Measurements from ENCODE around the gene OGFOD3. TPM values are rescaled to one million over a fixed set of nuclear protein-coding genes. Genes with fewer than 3 reads are reported as not detected.

The OGFOD3 gene
- total RNA-seq, 4 donors from 2014 or later, result 12.4 to 30.1 (median 24.0) TPM

DNA sequence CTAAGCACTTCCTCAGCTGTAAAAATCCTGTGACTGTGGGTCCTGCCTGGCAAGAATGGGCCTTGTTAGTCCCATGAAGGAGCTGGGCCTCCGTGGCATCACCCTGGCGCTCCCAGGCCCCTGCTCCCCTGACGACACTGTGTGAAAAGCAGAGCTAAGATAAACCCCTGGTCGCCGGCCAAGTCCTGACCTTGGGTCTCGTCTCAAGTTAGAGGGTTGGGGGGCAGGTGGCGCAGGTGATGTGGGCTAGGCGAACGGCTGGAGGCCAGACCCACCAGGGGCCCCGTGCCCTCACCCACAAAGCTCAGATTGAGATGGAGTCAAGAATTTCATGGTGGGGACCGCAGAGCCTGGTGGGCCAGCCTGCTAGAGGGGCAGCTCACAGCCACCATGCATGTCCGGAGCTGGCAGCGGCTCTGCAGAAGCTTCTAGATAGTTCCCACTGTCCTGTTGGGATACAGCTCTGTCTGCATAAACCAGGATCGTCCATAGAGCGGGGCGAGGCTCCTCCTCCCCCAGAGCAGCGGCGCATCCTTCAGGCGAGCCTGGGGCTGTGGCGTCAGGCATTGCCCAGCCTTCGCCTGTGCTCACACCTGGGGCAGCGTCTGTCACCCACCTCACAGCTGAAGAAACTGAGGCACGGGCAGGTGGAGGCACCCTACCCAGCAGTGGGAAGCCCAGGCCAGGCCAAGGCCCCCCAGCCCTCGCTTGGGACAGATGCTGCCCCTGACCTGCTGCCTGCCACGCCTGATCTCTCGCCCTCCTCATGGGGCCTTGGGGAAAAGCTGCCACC lies 20.2 kb upstream of the OGFOD3 start:
- Histone ChIP-seq H3K4me3 (no peak overlapping the region), H3K27me3 (no peaks in the 10 kb centered on the region), H3K4me1 (peaks cover 0 to 40% (median 9%) of the 10 kb centered on the region in 4 donors), H3K27ac (no peak overlapping the region), H3K9me3 (no peaks in the 10 kb centered on the region), H3K36me3 (peaks cover 0 to 43% (median 0%) of the 10 kb centered on the region in 3 donors)
- TF ChIP-seq, protein P1, sequence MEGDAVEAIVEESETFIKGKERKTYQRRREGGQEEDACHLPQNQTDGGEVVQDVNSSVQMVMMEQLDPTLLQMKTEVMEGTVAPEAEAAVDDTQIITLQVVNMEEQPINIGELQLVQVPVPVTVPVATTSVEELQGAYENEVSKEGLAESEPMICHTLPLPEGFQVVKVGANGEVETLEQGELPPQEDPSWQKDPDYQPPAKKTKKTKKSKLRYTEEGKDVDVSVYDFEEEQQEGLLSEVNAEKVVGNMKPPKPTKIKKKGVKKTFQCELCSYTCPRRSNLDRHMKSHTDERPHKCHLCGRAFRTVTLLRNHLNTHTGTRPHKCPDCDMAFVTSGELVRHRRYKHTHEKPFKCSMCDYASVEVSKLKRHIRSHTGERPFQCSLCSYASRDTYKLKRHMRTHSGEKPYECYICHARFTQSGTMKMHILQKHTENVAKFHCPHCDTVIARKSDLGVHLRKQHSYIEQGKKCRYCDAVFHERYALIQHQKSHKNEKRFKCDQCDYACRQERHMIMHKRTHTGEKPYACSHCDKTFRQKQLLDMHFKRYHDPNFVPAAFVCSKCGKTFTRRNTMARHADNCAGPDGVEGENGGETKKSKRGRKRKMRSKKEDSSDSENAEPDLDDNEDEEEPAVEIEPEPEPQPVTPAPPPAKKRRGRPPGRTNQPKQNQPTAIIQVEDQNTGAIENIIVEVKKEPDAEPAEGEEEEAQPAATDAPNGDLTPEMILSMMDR (IDR thresholded peaks at IDR 0.05), result no peak
- TF ChIP-seq POLR2A (IDR thresholded peaks at IDR 0.05), result no peak
- DNase-seq, result no peak

DNA sequence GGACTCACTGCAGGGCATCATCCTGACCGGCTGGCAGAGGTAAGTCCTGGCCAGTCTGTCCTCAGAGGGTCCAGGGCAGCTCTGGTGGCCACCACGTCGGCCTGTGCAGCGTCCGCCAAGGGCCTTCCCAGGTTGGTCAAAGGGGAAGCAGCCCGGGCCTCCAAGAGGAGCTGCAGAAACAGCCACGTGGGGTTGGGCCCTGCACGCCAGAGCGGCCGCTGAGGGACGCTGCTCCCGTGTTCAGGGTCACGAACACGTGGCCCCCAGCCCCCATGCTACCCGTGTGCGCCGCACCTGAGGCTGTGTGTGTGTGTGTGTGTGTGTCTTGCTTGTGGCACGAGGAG lies 18.9 kb upstream of the OGFOD3 start:
- Histone ChIP-seq H3K27ac (no peak overlapping the region), H3K4me1 (peaks cover 0 to 40% (median 9%) of the 10 kb centered on the region in 4 donors), H3K27me3 (no peaks in the 10 kb centered on the region), H3K9me3 (no peaks in the 10 kb centered on the region), H3K4me3 (no peak overlapping the region), H3K36me3 (peaks cover 0 to 32% (median 0%) of the 10 kb centered on the region in 3 donors)
- TF ChIP-seq, protein P1 (IDR thresholded peaks at IDR 0.05), result no peak
- no peak for TF ChIP-seq POLR2A (IDR thresholded peaks at IDR 0.05)
- DNase-seq, result no peak

DNA sequence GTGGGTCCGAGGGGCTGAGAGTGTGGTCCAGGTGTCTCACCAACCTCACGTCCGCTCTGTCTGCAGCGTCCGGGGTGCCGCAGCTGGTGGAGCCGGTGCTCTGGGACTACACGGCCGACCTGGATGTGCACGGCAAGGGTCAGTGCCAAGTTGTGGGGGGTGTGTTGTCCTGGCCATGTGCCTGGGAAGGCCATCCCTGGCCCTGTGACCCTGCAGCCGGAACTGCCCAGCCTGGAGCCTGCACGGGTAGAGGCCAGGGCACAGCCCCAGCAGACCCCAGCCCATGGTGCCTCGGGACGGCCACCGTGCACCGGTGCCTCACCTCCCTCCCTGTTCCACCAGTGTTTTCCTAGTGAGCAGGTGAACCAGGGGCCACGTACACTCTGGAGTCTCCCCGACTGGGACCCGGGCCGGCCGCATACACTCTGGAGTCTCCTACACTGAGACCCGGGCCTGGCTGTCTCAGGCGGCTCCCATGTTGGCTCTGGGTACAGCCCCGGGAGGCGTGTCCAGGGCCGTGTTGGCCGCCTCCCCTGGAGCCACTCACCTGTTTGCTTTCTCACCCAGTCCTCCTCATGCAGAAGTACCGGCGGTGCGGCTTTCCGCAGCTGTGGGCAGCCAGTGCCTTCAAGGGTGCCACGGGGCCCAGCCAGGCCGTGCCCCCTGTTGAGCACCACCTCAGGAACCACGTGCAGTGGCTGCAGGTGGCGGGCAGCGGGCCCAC lies 18.4 kb upstream of the OGFOD3 start:
- H3K27ac ChIP-seq, result no peak overlapping the region
- DNase-seq, result no peak
- no peaks in the 10 kb centered on the region for H3K9me3 ChIP-seq
- no peaks in the 10 kb centered on the region for H3K27me3 ChIP-seq
- H3K4me1 ChIP-seq, result peaks cover 0 to 35% (median 8%) of the 10 kb centered on the region in 4 donors
- TF ChIP-seq POLR2A (IDR thresholded peaks at IDR 0.05), result no peak
- TF ChIP-seq, protein P1 (IDR thresholded peaks at IDR 0.05), result no peak
- H3K4me3 ChIP-seq, result no peak overlapping the region
- H3K36me3 ChIP-seq, result peaks cover 0 to 27% (median 0%) of the 10 kb centered on the region in 3 donors

DNA sequence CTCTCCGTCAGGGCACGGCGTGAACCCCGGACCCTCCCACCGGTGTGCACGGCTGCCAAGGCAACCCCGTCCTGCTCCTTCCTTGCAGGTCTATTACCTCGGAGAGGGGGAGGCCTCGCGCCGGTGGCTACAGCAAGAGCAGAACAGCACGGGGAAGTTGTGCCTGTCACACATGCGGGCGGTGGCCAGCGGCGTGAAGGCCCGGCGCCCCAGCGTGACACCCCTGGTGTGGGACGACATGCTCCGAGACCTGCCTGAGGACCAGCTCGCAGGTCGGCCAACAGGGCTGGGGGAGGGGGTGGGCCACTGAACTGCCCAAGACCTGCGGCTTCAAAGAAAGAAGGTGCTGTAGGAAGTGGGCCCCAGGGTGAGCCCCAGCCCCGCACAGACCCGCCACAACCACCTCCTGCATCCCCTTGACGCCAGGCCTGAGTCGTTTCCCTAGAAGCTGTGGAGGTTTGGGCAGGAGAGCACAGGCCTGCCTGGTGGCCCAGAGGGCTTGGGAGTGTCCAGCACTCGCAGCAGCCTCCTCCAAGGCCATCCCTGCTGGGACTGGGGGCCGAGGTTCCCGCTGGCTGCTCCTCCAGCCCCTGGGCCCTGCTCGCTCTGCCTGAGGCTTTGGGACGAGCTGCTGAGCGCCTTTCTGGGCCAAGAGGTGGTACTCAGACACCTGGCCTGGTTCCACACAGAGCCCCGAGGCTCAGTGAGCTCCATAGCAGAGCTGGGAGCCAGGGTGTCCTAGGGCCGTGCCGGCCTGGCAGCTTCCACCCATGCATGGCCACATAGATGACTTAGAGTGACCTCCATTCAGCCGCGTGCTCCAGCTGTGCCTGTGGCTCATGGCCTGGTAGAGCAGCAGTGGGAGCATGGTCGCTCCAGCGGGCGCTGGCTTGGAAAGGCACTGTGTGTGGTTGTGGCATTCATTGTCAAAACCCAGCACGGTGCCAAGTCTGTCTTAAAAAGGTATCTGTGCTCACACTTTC lies 17.5 kb upstream of the OGFOD3 start:
- H3K36me3 ChIP-seq, result peaks cover 0 to 24% (median 0%) of the 10 kb centered on the region in 3 donors
- H3K27ac ChIP-seq, result no peak overlapping the region
- H3K4me1 ChIP-seq, result peaks cover 0 to 26% (median 4%) of the 10 kb centered on the region in 4 donors
- no peak overlapping the region for H3K4me3 ChIP-seq
- no peak for DNase-seq
- H3K27me3 ChIP-seq, result no peaks in the 10 kb centered on the region
- H3K9me3 ChIP-seq, result no peaks in the 10 kb centered on the region
- TF ChIP-seq POLR2A (IDR thresholded peaks at IDR 0.05), result no peak
- TF ChIP-seq, protein P1 (IDR thresholded peaks at IDR 0.05), result no peak

DNA sequence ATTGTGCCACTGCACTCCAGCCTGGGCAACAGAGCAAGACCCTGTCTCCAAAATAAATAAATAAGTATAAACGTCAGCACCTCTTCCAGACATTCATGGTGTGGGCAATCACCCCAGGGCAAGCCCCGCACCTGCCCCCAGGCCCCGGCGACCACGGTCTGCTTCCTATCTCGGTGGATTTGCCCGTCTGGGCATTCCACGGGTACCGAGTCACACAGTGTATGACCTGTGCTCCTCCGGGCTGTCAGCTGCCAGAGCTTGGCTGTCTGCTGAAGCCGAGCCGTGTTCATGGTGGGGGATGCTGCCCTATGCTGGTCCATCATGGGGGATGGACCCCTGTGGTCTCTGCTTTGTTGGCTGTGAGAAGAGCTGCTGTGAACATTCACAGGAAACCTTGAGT lies 16.7 kb upstream of the OGFOD3 start:
- H3K4me3 ChIP-seq, result no peak overlapping the region
- peaks cover 0 to 19% (median under 1%) of the 10 kb centered on the region in 4 donors for H3K4me1 ChIP-seq
- TF ChIP-seq, protein P1 (IDR thresholded peaks at IDR 0.05), result no peak
- TF ChIP-seq POLR2A (IDR thresholded peaks at IDR 0.05), result no peak
- H3K36me3 ChIP-seq, result peaks cover 0 to 24% (median 0%) of the 10 kb centered on the region in 3 donors
- H3K27me3 ChIP-seq, result no peaks in the 10 kb centered on the region
- H3K9me3 ChIP-seq, result no peaks in the 10 kb centered on the region
- no peak for DNase-seq
- H3K27ac ChIP-seq, result peak overlapping the region in 1 of 4 donors; percentile 47

Measured in Peyer's patch (tissue), 4 donors.